ENCODE data around the gene TARS3.
A peak's percentile ranks its signal among the peaks of the same experiment; 100 is the strongest.

The TARS3 gene

DNA sequence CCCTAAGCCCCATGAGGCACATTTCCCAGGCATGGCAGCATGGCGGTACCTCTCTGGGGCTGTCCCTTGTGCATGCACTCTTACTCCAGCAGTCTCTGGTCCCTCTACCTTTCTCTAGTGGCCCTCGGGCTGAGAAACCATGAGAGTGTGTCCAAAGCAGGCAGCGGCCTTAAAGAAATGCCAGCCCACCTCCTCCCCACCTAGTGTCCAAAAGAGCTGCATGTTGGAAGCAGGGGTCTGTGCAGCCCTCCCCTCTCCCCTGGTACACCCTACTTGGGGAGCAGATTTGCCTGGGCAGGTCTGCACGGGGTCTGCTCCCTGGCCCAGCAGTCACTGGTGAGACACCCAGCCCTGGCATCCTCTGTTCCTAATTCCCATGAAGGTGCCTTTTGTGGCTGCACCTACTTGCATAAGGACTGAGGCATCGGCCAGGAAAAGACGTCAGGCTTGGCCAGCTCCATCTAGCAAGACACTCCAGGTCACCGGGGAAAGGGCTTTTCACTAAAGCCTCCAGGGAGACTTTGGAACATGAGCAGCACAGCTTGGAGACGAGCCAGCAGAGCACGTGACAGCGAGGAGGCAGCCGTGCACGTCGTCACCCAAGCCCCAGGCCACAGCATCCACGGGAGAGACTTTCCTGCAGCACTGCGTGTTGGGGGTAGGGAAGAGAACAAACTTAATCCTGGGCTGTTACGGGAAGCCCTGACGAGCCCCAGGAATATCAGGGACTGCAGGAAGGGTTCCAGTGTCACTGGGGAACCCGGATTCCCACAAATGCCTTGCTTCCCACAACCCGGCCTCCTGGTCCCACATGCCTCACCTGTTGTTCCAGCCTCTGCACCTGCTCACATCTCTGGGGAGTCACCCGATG, 110.9 kb downstream of the TARS3 start:
- peak; percentile 29 for DNase-seq (ENCODE audit: low spot score)

DNA sequence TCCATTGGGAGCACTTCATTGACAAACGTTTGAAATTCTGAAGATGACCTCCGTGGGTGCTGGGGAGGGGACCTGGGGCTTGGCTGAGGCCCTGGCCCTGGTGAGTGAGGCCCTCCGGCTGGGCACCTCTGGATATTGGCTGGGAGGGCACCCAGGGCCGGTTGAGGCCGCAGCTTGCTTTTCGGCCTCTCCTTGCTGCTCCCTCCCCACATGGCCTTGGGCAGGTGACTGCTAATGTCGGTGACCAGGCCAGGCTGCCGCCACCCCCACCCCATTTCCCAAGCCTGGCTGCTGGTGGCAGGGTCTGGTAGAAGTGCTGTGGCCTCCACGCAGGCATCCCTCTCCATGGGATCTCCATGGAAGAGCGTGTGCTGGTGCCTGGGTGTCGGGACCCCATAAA, 111.6 kb downstream of the TARS3 start:
- in situ Hi-C loops (cut with MboI; ENCODE audit: low sequenced_read_pairs, unreplicated experiment), result no loop called here
- TF ChIP-seq, protein P1, sequence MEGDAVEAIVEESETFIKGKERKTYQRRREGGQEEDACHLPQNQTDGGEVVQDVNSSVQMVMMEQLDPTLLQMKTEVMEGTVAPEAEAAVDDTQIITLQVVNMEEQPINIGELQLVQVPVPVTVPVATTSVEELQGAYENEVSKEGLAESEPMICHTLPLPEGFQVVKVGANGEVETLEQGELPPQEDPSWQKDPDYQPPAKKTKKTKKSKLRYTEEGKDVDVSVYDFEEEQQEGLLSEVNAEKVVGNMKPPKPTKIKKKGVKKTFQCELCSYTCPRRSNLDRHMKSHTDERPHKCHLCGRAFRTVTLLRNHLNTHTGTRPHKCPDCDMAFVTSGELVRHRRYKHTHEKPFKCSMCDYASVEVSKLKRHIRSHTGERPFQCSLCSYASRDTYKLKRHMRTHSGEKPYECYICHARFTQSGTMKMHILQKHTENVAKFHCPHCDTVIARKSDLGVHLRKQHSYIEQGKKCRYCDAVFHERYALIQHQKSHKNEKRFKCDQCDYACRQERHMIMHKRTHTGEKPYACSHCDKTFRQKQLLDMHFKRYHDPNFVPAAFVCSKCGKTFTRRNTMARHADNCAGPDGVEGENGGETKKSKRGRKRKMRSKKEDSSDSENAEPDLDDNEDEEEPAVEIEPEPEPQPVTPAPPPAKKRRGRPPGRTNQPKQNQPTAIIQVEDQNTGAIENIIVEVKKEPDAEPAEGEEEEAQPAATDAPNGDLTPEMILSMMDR (IDR thresholded peaks at IDR 0.05; ENCODE audit: borderline replicate concordance, control extremely low read depth, extremely low read depth, insufficient read depth, missing control alignments), result no peak
- DNase-seq (ENCODE audit: low spot score), result no peak

More for the DNA sequence above, 110.9 kb downstream of the TARS3 start:
- in situ Hi-C loops (cut with MboI; ENCODE audit: low sequenced_read_pairs, unreplicated experiment), result no loop called here
- TF ChIP-seq, protein P1 (IDR thresholded peaks at IDR 0.05; ENCODE audit: borderline replicate concordance, control extremely low read depth, extremely low read depth, insufficient read depth, missing control alignments), result no peak

DNA sequence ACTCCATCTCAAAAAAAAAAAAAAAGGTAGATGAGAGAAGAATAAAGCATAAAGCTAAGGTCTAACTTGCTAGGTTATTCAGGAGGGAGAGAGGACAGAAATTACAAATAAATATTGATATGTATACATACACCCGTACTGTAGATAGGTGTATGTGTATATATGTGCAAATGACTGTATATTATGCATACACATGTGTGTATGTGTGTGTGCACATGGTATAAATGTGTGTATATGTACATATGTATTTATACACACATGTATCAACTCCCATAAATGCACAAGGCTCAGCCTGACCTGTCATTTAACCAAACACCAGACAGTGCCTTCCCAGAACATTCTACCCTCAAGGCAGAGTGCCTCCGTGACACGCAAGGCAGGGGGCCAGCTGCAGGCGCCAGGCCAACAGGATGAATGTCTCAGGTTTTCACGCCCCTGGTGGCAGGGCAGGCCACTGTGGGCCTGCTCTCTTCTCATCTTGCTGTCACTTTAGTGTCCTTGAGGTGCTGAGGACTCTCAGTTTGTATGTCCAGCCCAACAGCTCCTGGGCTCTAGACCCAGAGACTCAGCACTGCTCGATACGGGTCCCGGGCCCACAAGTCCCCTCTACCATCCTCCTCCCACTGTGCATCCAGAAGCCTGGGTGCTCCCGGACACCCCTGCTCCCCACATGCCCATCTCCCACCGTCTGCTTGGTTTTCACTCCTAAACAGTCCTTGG, 112.5 kb downstream of the TARS3 start:
- no peak for DNase-seq (ENCODE audit: low spot score)
- in situ Hi-C loops (cut with MboI; ENCODE audit: low sequenced_read_pairs, unreplicated experiment), result no loop called here
- TF ChIP-seq, protein P1 (IDR thresholded peaks at IDR 0.05; ENCODE audit: borderline replicate concordance, control extremely low read depth, extremely low read depth, insufficient read depth, missing control alignments), result no peak

DNA sequence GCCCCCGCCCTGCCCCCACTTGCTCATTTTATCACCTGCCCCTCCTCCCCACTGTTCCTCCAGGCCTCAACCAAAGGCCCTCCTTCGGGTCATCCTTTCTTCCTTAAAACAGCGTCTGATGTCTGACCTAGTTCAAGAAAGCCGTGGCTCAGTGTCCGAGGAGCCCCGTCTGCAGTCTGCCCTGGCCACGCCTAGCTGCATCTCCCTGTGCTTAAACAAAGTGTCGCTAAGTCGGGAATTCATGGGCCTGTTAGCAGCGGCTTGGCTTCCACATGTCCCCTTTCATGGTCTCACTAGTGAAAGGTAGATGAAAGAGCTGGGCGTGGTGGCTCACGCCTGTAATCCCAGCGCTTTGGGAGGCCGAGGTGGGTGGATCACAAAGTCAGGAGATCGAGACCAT, 113.3 kb downstream of the TARS3 start:
- TF ChIP-seq, protein P1 (IDR thresholded peaks at IDR 0.05; ENCODE audit: borderline replicate concordance, control extremely low read depth, extremely low read depth, insufficient read depth, missing control alignments), result no peak
- DNase-seq (ENCODE audit: low spot score), result no peak
- in situ Hi-C loops (cut with MboI; ENCODE audit: low sequenced_read_pairs, unreplicated experiment), result no loop called here

DNA sequence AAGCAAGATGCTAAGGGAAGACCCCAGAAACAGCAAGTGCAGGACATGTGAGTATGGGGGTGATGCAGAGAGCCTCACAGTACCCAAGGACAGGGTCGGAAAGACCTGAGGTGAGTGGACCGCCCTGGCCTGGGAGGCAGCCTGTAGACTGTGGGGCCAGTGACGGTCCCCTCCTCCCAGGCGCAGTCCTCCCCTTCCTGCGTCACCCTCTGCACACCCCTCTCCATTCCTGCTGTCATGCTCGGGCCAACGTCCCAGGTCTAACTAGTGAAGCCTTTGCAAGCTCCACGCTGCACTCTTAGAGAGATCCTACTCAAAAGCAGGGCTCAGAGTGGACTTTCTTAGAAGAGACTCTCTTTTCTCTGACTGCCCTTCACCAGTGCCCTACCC, 113.7 kb downstream of the TARS3 start:
- TF ChIP-seq, protein P1 (IDR thresholded peaks at IDR 0.05; ENCODE audit: borderline replicate concordance, control extremely low read depth, extremely low read depth, insufficient read depth, missing control alignments), result no peak
- in situ Hi-C loops (cut with MboI; ENCODE audit: low sequenced_read_pairs, unreplicated experiment), result no loop called here
- DNase-seq (ENCODE audit: low spot score), result no peak

DNA sequence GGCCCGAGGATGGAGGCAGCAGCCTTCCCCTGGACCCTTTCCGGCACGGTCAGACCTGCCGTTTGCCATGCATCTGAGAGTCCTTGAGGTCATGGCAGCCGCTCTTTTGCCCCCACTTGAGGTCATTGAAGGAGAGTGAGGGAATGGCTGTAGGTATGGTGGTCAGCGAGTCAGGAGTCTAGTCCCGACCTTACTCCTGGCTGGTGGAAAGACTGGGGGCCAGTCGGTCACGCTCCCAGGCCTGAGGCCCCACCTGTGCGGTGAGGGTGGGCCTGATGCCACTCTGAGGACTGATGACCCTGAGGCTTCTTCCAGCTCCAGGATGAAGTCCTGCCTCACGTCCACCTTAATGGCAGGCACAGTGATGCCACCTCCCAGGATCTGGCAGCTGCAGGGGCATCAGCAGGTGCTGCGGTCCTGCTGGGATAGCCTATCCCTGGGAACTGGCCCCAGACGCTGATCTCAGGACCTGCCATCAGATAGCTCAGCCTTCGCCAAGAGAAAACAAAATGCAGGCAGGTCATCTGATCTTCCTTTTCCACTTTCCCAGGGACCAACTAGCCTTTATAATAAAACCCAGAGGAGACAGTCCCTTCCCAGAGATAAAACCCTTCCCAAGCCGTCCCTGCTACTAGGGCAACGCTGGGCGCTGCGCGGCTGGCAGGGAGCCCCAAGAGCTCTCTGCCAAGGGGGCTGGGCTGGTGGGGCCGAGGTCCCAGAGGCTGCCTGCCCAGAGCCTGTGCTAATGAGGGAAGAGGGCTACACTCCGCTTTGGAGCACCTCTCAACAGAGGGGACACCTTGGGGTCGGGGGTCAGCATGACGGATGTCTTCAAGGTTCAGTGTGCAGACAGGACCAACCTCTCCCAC, 114.3 kb downstream of the TARS3 start:
- TF ChIP-seq, protein P1 (IDR thresholded peaks at IDR 0.05; ENCODE audit: borderline replicate concordance, control extremely low read depth, extremely low read depth, insufficient read depth, missing control alignments), result no peak
- DNase-seq (ENCODE audit: low spot score), result no peak
- in situ Hi-C loops (cut with MboI; ENCODE audit: low sequenced_read_pairs, unreplicated experiment), result no loop called here

Data from GM13976 (cell line).